ENCODE results near the gene B3GNT8.
"Not testable (repeated sequence)": the region's sequence is repeated elsewhere in the genome, so short reads cannot be mapped to it uniquely, and the experiment has no call there.

Gene B3GNT8

DNA sequence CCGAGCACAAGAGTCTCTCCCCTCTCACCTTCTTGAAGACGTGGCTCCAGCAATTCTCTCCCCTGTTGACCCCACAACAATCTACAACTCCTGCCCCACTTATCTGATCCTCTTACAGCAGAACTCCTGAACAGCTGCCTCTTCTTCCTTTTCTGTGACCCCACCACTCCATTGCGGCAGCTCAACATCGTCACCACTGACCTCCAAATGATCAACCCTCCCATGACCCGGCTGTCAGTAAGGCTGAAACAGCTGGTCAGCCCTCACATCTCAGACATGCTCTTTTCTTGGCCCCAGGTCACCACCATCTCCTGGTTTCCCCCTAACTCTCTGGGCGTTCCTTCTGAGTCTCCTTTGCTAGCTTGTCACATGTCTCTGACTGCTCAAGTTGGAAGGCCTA, 31.8 kb downstream of the B3GNT8 start:
- no peak for DNase-seq (ENCODE audit: low read depth in 3 of 3)

GRCh38 chr19:41392775-41393174, 34.4 kb downstream of the B3GNT8 start:
- DNase-seq (ENCODE audit: low read depth in 3 of 3) = no peak

- DNase-seq (ENCODE audit: low read depth in 3 of 3) = no peak
Observed at GRCh38 chr19:41391618-41392017, 35.6 kb downstream of the B3GNT8 start.

- DNase-seq (ENCODE audit: low read depth in 3 of 3) = no peak
Observed at GRCh38 chr19:41386442-41386841, 40.7 kb downstream of the B3GNT8 start.

- DNase-seq (ENCODE audit: low read depth in 3 of 3) = no peak
Observed at GRCh38 chr19:41384351-41384750, 42.8 kb downstream of the B3GNT8 start.

DNA sequence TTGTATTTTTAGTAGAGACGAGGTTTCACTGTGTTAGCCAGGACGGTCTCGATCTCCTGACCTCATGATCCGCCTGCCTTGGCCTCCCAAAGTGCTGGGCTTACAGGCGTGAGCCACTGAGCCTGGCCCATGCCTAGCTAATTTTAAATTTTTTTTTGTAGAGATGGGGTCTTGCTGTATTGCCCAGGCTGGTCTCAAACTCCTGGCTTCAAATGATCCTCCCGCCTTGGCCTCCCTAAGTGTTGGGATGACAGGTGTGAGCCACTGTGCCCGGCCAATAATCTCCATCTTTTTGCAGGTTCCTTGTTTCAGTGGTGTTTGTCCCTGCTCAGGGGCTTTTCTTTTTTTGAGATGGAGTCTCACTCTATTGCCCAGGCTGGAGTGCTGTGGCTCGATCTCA, 45.6 kb downstream of the B3GNT8 start:
- not testable (repeated sequence) for DNase-seq (ENCODE audit: low read depth in 3 of 3)

- no peak for DNase-seq (ENCODE audit: low read depth in 3 of 3)
Observed at GRCh38 chr19:41377977-41378709, 49.0 kb downstream of the B3GNT8 start.

- peak in 2 of 3 experiments; percentile 45 to 46 for DNase-seq (ENCODE audit: low read depth in 3 of 3)
Observed at GRCh38 chr19:41376998-41377365, 50.2 kb downstream of the B3GNT8 start.

DNA sequence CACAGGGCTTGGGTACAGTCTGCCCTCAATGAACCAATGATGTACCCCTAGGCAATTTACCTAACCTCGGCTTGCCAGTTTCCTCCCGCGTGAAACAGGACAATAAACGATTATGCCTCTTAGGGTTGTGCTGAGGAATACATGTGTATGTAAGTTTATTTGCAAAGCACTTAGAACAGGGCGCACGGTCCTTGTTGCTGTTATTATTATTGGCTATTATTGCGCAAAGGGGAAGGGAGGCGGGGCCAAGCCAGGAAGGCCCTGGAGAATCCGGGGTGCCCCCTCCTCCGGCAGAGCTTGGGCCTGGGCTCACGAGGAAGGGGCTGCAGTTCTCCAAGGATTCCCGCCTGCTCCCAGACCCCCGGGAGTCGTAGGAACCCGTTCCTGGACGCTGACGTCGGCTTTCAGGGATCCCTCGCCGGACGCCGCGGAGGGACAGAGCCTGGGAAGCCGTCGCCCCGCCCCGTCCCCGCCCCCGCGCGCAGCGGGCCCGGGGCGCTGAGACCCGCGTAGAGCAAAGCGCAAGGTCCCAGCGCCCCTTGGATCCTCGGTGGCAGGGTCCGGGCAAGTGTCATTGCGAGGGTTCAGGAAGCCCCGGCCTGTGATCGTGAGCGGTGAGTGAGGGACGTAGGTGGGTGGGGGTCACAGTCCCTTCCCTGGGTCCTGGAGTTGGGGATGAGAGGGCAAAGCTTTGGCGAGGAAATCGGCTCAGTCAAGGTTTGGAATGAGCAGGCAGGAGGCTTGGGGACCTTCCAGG, 50.8 kb downstream of the B3GNT8 start, which contains the start of gene TMEM91:
TSS of gene TMEM91 (plus strand) at position 293 of the 757 bp plus-strand sequence. CDS start 1,777 bp downstream, outside the sequence.
- no peak for DNase-seq (ENCODE audit: low read depth in 3 of 3)
